ENCODE results near the gene HNRNPA3. TPM values are rescaled to one million over a fixed set of nuclear protein-coding genes. Genes with fewer than 3 reads are reported as not detected.
A peak's percentile ranks its signal among the peaks of the same experiment; 100 is the strongest.

Gene HNRNPA3
- total and polyA plus RNA-seq, 2 of the 13 experiments (the other 11 are each of a cell fraction or from before 2014, with no cell fraction given) = 73.3 to 97.7 TPM

GRCh38 chr2:177169810-177170514, 42.6 kb upstream of the HNRNPA3 start (continued):
- TF ChIP-seq FOXK2 (IDR thresholded peaks at IDR 0.05) (no peak), E2F1 (CRISPR knock-in tag; IDR thresholded peaks at IDR 0.05) (no peak), BHLHE40 (IDR thresholded peaks at IDR 0.05; ENCODE audit: low read length) (no peak), POLR2A (IDR thresholded peaks at IDR 0.05; ENCODE audit: insufficient read depth in 1 of 2, low read depth in 2 of 2, low read length in 2 of 2) (0 out of 4 replicates have a peak, but pooled peaks of 1 of the 2 experiments have one; percentile 35), ARID5B (CRISPR knock-in tag; IDR thresholded peaks at IDR 0.05) (peak; percentile 88), SYNCRIP (IDR thresholded peaks at IDR 0.05; ENCODE audit: insufficient read depth, low read depth, low read length) (no peak), TBX3 (IDR thresholded peaks at IDR 0.05; ENCODE audit: borderline replicate concordance) (no peak), ZSCAN29 (CRISPR knock-in tag; conservative IDR thresholded peaks at IDR 0.05) (0 out of 2 replicates have a peak, but pooled peaks have one; percentile 15), ZNF563 (CRISPR knock-in tag; IDR thresholded peaks at IDR 0.05) (no peak), ZGPAT (CRISPR knock-in tag; IDR thresholded peaks at IDR 0.05) (peak; percentile 88), ZNF180 (CRISPR knock-in tag; IDR thresholded peaks at IDR 0.05; ENCODE audit: borderline replicate concordance, low read depth) (no peak), HMG20A (CRISPR knock-in tag; IDR thresholded peaks at IDR 0.05; ENCODE audit: borderline replicate concordance) (peak; percentile 35; the same call in 1 of the 2 replicates), ONECUT2 (CRISPR knock-in tag; IDR thresholded peaks at IDR 0.05) (no peak), HNRNPUL1 (IDR thresholded peaks at IDR 0.05; ENCODE audit: low read depth, low read length) (no peak), CEBPG (CRISPR knock-in tag; IDR thresholded peaks at IDR 0.05) (peak; percentile 61; the same call in 1 of the 2 replicates), GATA4 (IDR thresholded peaks at IDR 0.05; ENCODE audit: borderline replicate concordance, low read depth) (no peak), GPN1 (CRISPR knock-in tag; IDR thresholded peaks at IDR 0.05; ENCODE audit: borderline replicate concordance) (no peak), ZSCAN30 (CRISPR knock-in tag; IDR thresholded peaks at IDR 0.05) (peak; percentile 82; the same call in 1 of the 2 replicates), HNRNPLL (IDR thresholded peaks at IDR 0.05; ENCODE audit: low read depth, low read length, poor library complexity, severe bottlenecking) (no peak), TCF7L2 (IDR thresholded peaks at IDR 0.05; ENCODE audit: low read depth, low read length) (no peak), TRIM24 (CRISPR knock-in tag; IDR thresholded peaks at IDR 0.05) (no peak), FOXP1 (IDR thresholded peaks at IDR 0.05) (no peak), FOXP1 (CRISPR knock-in tag; IDR thresholded peaks at IDR 0.05) (peak; percentile 60; the same call in 1 of the 2 replicates), FOXM1 (CRISPR knock-in tag; IDR thresholded peaks at IDR 0.05) (no peak), MTA1 (CRISPR knock-in tag; IDR thresholded peaks at IDR 0.05; ENCODE audit: borderline replicate concordance) (0 out of 2 replicates have a peak, but pooled peaks have one; percentile 29)

Measured in HepG2 (cell line).